HG02678 (cell line): ENCODE data around the gene ATXN7L1.
"Not testable (repeated sequence)": the region's sequence is repeated elsewhere in the genome, so short reads cannot be mapped to it uniquely, and the experiment has no call there.

Source experiments
- ATAC-seq: cut with Tn5 transposase; IDR thresholded peaks from one replicate; pipeline ENCODE4 v1.9.1; 2021; ENCODE audit warnings: mild to moderate bottlenecking, moderate library complexity; ENCODE audit not compliant: unreplicated experiment

ATXN7L1 gene

DNA sequence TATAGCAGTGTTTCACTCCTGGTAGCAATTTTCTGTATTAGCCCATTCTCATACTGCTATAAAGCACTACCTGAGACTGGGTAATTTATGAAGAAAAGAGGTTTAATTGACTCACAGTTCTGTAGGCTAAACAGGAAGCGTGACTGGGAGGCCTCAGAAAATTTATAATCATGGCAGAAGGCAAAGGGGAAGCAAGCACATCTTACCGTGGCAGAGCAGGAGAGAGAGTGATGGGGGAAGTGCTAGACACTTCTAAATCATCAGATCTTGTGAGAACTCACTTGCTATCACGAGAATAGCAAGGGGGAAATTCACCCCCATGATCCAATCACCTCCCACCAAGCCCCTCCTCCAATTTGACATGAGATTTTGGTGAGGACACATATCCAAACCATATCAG lies 163.5 kb downstream of the ATXN7L1 start:
- ATAC-seq = no peak

DNA sequence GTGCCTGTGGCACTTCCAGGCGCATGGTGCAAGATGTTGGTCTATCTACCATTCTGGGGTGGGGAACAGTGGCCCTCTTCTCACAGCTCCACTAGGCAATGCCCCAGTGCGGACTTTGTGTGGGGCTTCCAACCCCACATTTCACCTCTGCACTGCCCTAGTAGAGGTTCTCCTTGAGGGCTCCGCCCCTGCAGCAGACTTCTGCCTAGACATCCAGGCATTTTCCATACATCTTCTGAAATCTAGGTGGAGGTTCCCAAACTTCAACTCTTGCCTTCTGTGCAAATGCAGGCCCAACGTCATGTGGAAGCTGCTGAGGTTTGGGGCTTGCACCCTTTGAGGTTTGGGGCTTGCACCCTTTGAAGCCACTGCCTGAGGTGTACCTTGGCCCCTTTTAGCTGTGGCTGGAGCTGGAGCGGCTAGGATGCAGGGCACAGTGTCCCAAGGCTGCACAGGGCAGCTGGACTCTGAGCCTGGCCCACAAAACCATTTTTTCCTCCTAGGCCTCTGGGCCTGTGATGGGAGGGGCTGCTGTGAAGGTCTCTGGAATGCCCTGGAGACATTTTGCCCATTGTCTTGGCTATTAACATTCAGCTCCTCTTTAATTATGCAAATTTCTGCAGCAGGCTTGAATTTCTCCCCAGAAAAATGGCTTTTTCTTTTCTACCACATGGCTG lies 164.5 kb downstream of the ATXN7L1 start:
- no peak for ATAC-seq

DNA sequence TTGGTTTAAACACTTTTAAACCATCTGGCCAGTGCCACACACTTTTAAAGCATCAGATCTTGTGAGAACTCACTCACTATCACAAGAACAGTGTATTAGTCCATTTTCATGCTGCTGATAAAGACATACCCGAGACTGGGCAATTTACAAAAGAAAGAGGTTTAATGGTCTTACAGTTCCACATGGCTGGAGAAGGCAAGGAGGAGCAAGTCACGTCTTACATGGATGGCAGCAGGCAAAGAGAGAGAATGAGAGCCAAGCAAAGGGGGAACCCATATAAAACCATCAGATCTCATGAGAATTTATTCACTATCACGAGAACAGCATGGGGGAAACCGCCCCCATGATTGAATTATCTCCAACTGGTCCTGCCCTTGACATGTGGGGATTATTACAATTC lies 165.7 kb downstream of the ATXN7L1 start:
- not testable (repeated sequence) for ATAC-seq

- ATAC-seq = no peak
Measured at GRCh38 chr7:105708763-105709080, 167.7 kb downstream of the ATXN7L1 start.

GRCh38 chr7:105707967-105708762 lies 168.2 kb downstream of the ATXN7L1 start:
- no peak for ATAC-seq

DNA sequence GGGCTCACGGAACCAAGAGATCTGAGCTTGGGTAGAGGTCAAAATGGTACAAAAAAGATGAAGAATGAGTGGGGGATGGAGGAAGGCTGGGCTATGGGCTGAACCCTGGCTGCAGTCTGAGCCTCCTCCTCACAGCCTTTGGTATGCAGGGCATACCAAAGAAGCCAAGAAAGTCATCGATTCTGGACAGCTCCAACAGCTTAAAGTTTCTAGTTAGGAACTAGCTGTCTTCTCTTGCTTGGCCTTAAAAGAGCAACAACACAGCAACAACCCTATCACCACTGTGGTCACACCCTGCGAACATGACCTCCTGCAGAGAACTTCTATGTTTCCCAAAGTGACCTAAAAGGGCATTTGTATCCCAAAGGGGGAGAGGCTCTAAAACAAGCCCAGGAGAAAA lies 169.0 kb downstream of the ATXN7L1 start:
- ATAC-seq = no peak

DNA sequence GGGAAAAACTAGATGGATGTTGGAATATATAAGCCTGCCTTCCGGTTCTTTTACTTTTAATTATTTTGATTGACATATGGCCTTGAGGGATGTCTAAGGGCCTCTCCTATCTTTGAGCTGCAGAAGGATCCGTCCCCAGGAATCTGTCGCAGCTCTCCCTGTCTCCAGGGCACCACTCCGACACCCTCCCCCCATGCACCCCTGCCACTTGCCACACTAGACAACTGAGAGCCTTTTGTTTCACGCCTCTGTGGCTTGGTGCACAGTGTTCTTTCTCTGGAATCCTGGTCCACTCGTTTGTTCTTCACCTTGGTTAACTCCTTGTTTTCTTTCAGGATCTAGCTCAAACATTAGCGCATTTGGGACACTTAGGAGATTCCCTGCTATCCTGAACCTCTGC lies 171.0 kb downstream of the ATXN7L1 start:
- ATAC-seq = no peak

DNA sequence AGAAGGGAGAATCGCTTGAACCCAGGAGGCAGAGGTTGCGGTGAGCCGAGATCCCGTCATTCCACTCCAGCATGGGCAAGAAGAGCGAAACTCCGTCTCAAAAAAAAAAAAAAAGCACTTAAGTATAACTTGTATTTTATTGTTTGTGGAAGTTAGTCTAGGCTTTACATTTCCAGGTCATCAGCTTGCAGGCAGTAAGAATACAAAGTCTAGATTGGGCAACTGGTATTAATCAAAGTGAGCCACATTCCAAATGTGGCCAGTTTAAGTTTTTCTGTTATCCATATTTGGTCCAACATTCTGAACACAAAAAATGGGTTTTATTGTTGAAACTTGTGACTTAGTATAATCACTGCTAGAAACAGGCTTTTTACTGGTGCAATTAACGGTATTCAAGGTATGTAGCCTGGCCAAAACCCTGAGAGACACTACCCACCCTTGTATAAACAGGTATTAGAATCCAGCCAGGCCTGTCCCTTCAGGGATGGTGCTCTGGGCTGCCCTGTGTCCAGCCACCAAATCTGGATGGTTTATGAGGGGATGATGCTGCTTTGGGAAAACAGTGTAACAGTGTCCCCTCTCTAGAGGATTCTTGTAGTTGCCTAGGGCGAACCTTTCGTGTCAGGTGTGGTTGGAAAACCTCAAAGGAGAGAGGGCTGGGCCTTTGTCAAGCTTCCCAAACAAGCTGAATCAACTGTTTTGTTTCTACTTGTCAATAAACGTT lies 173.0 kb downstream of the ATXN7L1 start:
- ATAC-seq = no peak

DNA sequence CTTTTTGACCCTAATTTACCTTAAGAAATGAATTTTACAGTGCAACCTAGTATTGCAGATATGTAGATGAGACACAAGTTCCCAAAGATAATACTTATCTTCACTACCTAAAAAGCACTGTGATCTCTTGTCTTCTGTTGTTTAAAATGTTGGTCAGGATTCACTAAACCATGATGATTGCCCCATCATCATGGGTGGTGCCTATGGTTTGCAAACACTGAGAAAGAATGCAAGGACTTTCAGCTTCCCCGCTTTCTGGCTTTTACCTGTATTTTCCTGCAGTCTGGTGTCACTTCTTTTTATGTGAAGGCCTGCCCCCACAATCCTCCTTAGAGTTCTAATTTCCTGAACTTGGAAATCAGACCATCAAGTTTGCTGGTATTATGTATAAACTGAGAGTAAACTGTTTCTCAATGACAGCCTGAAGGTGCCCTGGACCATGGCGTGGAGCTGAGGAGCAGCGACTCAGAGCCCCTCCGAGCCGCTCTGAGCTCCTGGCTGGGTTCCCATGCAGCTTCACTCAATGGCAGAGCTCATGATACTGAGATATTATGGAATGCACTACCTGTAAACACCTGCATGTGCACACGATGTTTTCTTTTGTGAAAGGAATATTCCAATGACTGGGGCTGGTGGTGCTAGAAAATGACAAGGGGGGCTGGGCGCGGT lies 176.7 kb downstream of the ATXN7L1 start:
- no peak for ATAC-seq

DNA sequence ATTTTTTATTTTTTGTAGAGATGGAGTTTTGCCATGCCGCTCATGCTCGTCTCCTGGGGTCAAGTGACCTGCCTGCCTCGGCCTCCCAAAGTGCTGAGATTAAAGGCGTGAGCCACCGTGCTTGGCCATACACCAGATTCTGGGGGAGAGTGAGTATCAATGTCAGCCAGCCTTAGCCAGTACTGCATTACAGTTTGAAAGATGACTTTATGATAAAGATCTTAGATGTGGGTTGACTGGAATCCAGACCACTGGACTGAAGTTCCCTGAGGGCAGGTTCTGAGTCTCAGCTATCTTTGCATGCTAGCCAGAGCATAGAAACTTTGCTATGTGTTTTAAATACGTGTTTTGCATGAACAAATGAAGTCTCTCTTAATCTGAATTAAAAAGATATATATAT lies 177.9 kb downstream of the ATXN7L1 start:
- no peak for ATAC-seq

GRCh38 chr7:105697753-105698152 lies 178.6 kb downstream of the ATXN7L1 start:
- no peak for ATAC-seq

DNA sequence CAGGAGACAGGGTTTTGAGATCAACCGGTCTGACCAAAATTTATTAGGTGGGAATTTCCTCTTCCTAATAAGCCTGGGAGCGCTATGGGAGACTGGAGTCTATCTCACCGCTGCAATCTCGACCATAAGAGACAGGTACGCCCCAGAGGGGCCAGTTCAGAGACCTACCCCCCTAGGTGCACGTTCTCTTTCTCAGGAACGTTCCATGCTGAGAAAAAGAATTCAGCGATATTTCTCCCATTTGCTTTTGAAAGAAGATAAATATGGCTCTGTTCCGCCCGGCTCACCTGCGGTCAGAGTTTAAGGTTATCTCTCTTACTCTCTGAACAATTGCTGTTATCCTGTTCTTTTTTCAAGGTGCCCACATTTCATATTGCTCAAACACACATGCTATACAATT lies 179.2 kb downstream of the ATXN7L1 start:
- ATAC-seq = not testable (repeated sequence)

GRCh38 chr7:105693576-105693975 lies 182.8 kb downstream of the ATXN7L1 start:
- ATAC-seq = no peak

DNA sequence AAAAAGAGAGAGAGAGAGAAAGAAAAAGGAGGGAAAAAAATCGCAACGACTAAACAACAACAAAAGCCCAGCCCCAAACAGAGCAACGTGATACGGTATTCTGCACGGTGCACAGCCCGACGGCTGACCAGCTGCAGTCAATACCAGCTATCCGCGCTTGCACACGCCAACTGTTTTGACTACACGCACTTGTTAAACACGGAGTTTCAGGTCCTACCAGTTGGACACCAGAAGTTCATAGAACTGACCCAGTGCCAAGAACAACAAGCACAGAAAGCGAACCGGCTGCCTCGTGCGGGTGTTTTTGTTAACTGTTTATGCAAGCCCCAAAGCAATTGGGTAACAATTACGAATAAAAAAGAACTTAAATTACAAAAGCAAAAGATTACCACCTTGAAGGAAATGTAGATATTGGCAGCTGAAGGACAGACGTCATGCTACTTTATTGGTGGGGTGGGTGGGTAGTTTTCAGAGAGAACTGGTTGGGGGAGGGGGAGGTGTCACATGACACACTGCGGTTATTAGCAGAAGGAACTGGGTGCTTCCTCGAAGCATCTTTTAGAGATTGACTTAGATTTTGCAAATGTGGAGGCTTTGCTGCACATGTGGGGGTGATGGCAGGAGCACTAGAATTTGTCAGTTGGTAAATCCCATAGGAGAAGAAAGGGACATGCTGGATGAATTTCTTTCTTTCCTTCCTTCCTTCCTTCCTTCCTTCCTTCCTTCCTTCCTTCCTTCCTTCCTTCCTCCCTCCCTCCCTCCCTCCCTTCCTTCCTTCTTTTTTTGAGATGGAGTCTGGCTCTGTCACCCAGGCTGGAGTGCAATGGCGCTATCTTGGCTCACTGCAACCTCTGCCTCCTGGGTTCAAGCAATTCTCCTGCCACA lies 184.5 kb downstream of the ATXN7L1 start:
- ATAC-seq = peak; percentile 76

GRCh38 chr7:105691082-105691679 lies 185.2 kb downstream of the ATXN7L1 start:
- peak; percentile 19 for ATAC-seq

GRCh38 chr7:105690325-105690945 lies 186.0 kb downstream of the ATXN7L1 start:
- ATAC-seq = no peak

GRCh38 chr7:105689067-105689819 lies 187.2 kb downstream of the ATXN7L1 start:
- no peak for ATAC-seq

- ATAC-seq = no peak
Measured at GRCh38 chr7:105688617-105689016, 187.8 kb downstream of the ATXN7L1 start.

GRCh38 chr7:105685161-105685560 lies 191.2 kb downstream of the ATXN7L1 start:
- no peak for ATAC-seq
